ENCODE measurements around the gene SRSF8.

The SRSF8 gene

DNA sequence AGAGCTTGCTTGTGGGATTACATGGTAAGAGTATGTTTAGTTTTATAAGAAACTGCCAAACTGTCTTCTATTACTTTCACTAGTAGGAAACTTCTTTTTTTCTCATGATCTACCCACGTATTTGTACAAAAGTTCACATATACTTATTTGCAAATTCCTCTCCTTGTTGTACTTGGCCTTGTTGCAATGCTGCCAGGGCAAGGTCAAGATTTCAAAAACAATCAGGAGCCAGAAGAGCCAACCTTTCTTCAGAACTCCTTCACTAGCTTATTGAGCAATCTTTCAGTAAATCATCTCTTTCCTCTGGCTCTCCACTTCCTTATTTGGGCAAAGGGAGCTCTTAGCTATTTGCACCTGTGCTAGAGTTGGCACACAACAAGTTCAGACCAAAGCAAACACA lies 9.7 kb downstream of the SRSF8 start:
- Histone ChIP-seq H3K27ac (ENCODE audit: low read length) (no peak overlapping the region), H3K36me3 (ENCODE audit: insufficient read depth, low read length) (no peaks in the 10 kb centered on the region), H2AFZ (ENCODE audit: low read depth, low read length) (no peak overlapping the region), H3K27me3 (ENCODE audit: insufficient read depth, low read length, poor library complexity) (peaks cover 3% of the 10 kb centered on the region), H3K4me2 (ENCODE audit: insufficient read depth, low read length) (no peak overlapping the region), H4K20me1 (ENCODE audit: insufficient read depth, low read length) (no peaks in the 10 kb centered on the region), H3K4me1 (ENCODE audit: insufficient read depth, low read length) (no peaks in the 10 kb centered on the region), H3K4me3 (ENCODE audit: low read depth in 1 of 2, low read length in 2 of 2) (no peak overlapping the region), H3K9me3 (ENCODE audit: insufficient read depth, low read length, severe bottlenecking) (no peaks in the 10 kb centered on the region), H3K79me2 (ENCODE audit: insufficient read depth, low read length) (no peaks in the 10 kb centered on the region), H3K9ac (ENCODE audit: low read depth, low read length) (no peak overlapping the region)
- ATAC-seq (ENCODE audit: insufficient read depth, low read depth) (no peak), DNase-seq (no peak)
- no peak for TF ChIP-seq EZH2 (IDR thresholded peaks at IDR 0.05; ENCODE audit: borderline replicate concordance, low read depth, low read length, severe bottlenecking)
- TF ChIP-seq, protein P1, sequence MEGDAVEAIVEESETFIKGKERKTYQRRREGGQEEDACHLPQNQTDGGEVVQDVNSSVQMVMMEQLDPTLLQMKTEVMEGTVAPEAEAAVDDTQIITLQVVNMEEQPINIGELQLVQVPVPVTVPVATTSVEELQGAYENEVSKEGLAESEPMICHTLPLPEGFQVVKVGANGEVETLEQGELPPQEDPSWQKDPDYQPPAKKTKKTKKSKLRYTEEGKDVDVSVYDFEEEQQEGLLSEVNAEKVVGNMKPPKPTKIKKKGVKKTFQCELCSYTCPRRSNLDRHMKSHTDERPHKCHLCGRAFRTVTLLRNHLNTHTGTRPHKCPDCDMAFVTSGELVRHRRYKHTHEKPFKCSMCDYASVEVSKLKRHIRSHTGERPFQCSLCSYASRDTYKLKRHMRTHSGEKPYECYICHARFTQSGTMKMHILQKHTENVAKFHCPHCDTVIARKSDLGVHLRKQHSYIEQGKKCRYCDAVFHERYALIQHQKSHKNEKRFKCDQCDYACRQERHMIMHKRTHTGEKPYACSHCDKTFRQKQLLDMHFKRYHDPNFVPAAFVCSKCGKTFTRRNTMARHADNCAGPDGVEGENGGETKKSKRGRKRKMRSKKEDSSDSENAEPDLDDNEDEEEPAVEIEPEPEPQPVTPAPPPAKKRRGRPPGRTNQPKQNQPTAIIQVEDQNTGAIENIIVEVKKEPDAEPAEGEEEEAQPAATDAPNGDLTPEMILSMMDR (IDR thresholded peaks at IDR 0.05; ENCODE audit: borderline replicate concordance, extremely low read depth, low read length, poor library complexity, severe bottlenecking): no peak

- TF ChIP-seq, protein P1 (IDR thresholded peaks at IDR 0.05; ENCODE audit: borderline replicate concordance, extremely low read depth, low read length, poor library complexity, severe bottlenecking): no peak
- no peak for TF ChIP-seq EZH2 (IDR thresholded peaks at IDR 0.05; ENCODE audit: borderline replicate concordance, low read depth, low read length, severe bottlenecking)
- no peaks in the 10 kb centered on the region for H3K36me3 ChIP-seq (ENCODE audit: insufficient read depth, low read length)
- no peaks in the 10 kb centered on the region for H3K9me3 ChIP-seq (ENCODE audit: insufficient read depth, low read length, severe bottlenecking)
- no peak overlapping the region for H3K4me3 ChIP-seq (ENCODE audit: low read depth in 1 of 2, low read length in 2 of 2)
- no peaks in the 10 kb centered on the region for H3K79me2 ChIP-seq (ENCODE audit: insufficient read depth, low read length)
- no peak overlapping the region for H3K27ac ChIP-seq (ENCODE audit: low read length)
- ATAC-seq (ENCODE audit: insufficient read depth, low read depth) (no peak), DNase-seq (no peak)
- peaks cover 4% of the 10 kb centered on the region for H3K4me1 ChIP-seq (ENCODE audit: insufficient read depth, low read length)
- no peak overlapping the region for H2AFZ ChIP-seq (ENCODE audit: low read depth, low read length)
- no peak overlapping the region for H3K4me2 ChIP-seq (ENCODE audit: insufficient read depth, low read length)
- peaks cover 3% of the 10 kb centered on the region for H3K27me3 ChIP-seq (ENCODE audit: insufficient read depth, low read length, poor library complexity)
- H4K20me1 ChIP-seq (ENCODE audit: insufficient read depth, low read length): no peaks in the 10 kb centered on the region
- H3K9ac ChIP-seq (ENCODE audit: low read depth, low read length): no peak overlapping the region
These were observed 10.3 kb downstream of the SRSF8 start for GRCh38 chr11:95076981-95077380.

DNA sequence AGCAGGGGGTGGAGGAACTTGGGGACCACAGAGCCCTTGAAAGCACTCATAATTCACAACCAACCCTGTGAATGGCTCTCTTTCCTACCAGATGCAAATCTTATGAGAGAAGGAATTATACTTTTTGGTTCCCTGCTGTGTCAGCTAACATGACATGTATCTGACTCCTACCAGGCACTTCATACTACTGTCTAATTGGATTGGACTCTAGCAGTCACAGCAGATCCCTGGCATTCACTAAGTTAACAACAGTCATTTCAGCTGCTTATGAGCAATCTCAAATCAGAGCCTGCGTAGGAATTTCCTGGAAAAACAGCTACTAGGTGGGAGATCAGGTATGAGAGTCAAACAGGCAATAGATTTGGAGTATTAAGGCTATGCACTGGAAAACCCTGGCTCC lies 11.8 kb downstream of the SRSF8 start:
- ATAC-seq (ENCODE audit: insufficient read depth, low read depth) (no peak), DNase-seq (no peak)
- TF ChIP-seq EZH2 (IDR thresholded peaks at IDR 0.05; ENCODE audit: borderline replicate concordance, low read depth, low read length, severe bottlenecking): no peak
- TF ChIP-seq, protein P1 (IDR thresholded peaks at IDR 0.05; ENCODE audit: borderline replicate concordance, extremely low read depth, low read length, poor library complexity, severe bottlenecking): no peak
- peaks cover 3% of the 10 kb centered on the region for H3K27me3 ChIP-seq (ENCODE audit: insufficient read depth, low read length, poor library complexity)
- no peaks in the 10 kb centered on the region for H3K79me2 ChIP-seq (ENCODE audit: insufficient read depth, low read length)
- no peak overlapping the region for H2AFZ ChIP-seq (ENCODE audit: low read depth, low read length)
- H3K4me2 ChIP-seq (ENCODE audit: insufficient read depth, low read length): no peak overlapping the region
- peaks cover 4% of the 10 kb centered on the region for H3K4me1 ChIP-seq (ENCODE audit: insufficient read depth, low read length)
- H3K36me3 ChIP-seq (ENCODE audit: insufficient read depth, low read length): no peaks in the 10 kb centered on the region
- H3K9me3 ChIP-seq (ENCODE audit: insufficient read depth, low read length, severe bottlenecking): no peaks in the 10 kb centered on the region
- no peaks in the 10 kb centered on the region for H4K20me1 ChIP-seq (ENCODE audit: insufficient read depth, low read length)
- no peak overlapping the region for H3K4me3 ChIP-seq (ENCODE audit: low read depth in 1 of 2, low read length in 2 of 2)
- H3K27ac ChIP-seq (ENCODE audit: low read length): no peak overlapping the region
- H3K9ac ChIP-seq (ENCODE audit: low read depth, low read length): no peak overlapping the region

DNA sequence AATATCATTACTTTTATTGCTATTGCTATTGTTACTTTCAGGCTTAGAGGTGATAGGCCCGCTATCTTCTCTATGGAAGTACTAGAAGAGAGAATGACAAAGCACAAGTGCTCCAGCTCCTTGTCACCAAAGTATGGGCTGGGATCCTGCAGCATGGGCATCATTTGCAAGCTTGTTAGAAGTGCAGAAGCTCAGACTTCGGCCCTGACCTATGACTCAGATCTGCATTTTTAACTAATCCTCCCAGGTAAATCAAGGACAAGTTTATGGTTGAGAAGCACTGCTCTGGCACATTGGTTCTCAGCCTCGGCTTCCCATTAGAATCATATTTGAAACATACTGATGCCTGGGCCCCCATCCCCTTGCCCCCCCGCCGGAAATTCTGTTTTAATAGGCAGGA lies 14.3 kb downstream of the SRSF8 start:
- no peaks in the 10 kb centered on the region for H3K79me2 ChIP-seq (ENCODE audit: insufficient read depth, low read length)
- TF ChIP-seq EZH2 (IDR thresholded peaks at IDR 0.05; ENCODE audit: borderline replicate concordance, low read depth, low read length, severe bottlenecking): no peak
- TF ChIP-seq, protein P1 (IDR thresholded peaks at IDR 0.05; ENCODE audit: borderline replicate concordance, extremely low read depth, low read length, poor library complexity, severe bottlenecking): no peak
- no peak overlapping the region for H3K4me2 ChIP-seq (ENCODE audit: insufficient read depth, low read length)
- peaks cover 7% of the 10 kb centered on the region for H3K27me3 ChIP-seq (ENCODE audit: insufficient read depth, low read length, poor library complexity)
- ATAC-seq (ENCODE audit: insufficient read depth, low read depth) (no peak), DNase-seq (no peak)
- H3K9me3 ChIP-seq (ENCODE audit: insufficient read depth, low read length, severe bottlenecking): no peaks in the 10 kb centered on the region
- no peak overlapping the region for H3K4me3 ChIP-seq (ENCODE audit: low read depth in 1 of 2, low read length in 2 of 2)
- no peaks in the 10 kb centered on the region for H4K20me1 ChIP-seq (ENCODE audit: insufficient read depth, low read length)
- H3K36me3 ChIP-seq (ENCODE audit: insufficient read depth, low read length): no peaks in the 10 kb centered on the region
- H3K4me1 ChIP-seq (ENCODE audit: insufficient read depth, low read length): peaks cover 4% of the 10 kb centered on the region
- H2AFZ ChIP-seq (ENCODE audit: low read depth, low read length): no peak overlapping the region; the same call in 1 of the 2 replicates
- no peak overlapping the region for H3K9ac ChIP-seq (ENCODE audit: low read depth, low read length)
- H3K27ac ChIP-seq (ENCODE audit: low read length): no peak overlapping the region

Data from DND-41 (cell line).